Hepatocyte (in vitro differentiated cells): Measurements from ENCODE around the gene SND1. TPM values are rescaled to one million over a fixed set of nuclear protein-coding genes. Genes with fewer than 3 reads are reported as not detected.

Experiments
- DNase-seq: peaks from one replicate; pipeline ENCODE4 v3.0.0-alpha.2; 2016; ENCODE audit warnings: low spot score
- H2AFZ ChIP-seq: fragments of 200-600 bp; sonication (generic); 2 replicates; pipeline ENCODE4 v1.6.0; 2016; ENCODE audit warnings: antibody characterized with exemption, mild to moderate bottlenecking
- H3K27ac ChIP-seq: fragments of 200-600 bp; sonication (generic); 2 replicates; pipeline ENCODE4 v1.5.1; 2016; ENCODE audit warnings: mild to moderate bottlenecking
- H3K27me3 ChIP-seq: fragments of 200-600 bp; sonication (generic); 2 replicates; pipeline ENCODE4 v1.6.1; 2016
- H3K36me3 ChIP-seq: fragments of 200-600 bp; sonication (generic); replicated peaks from 2 replicates; pipeline ENCODE4 v1.5.1; 2016; ENCODE audit warnings: low read depth; ENCODE audit not compliant: insufficient read depth
- H3K4me1 ChIP-seq: fragments of 200-600 bp; sonication (generic); 2 replicates; pipeline ENCODE4 v1.5.1; 2016; ENCODE audit warnings: mild to moderate bottlenecking, moderate library complexity; ENCODE audit not compliant: insufficient read depth
- H3K4me2 ChIP-seq: fragments of 200-600 bp; sonication (generic); 2 replicates; pipeline ENCODE4 v1.6.0; 2016
- H3K4me3 ChIP-seq: fragments of 200-600 bp; sonication (generic); 2 replicates; pipeline ENCODE4 v1.5.1; 2016; ENCODE audit warnings: mild to moderate bottlenecking
- H3K79me2 ChIP-seq: fragments of 200-600 bp; sonication (generic); 2 replicates; pipeline ENCODE4 v1.6.0; 2017; ENCODE audit warnings: mild to moderate bottlenecking
- H3K9me2 ChIP-seq: fragments of 200-600 bp; sonication (generic); replicated peaks from 2 replicates; pipeline ENCODE4 v1.6.0; 2017; ENCODE audit warnings: mild to moderate bottlenecking; ENCODE audit not compliant: insufficient read depth
- H3K9me3 ChIP-seq: fragments of 200-600 bp; sonication (generic); 2 replicates; pipeline ENCODE4 v1.5.1; 2016; ENCODE audit warnings: low read depth, mild to moderate bottlenecking
- H4K20me1 ChIP-seq: fragments of 200-600 bp; sonication (generic); 2 replicates; pipeline ENCODE4 v1.6.0; 2016; ENCODE audit warnings: mild to moderate bottlenecking; ENCODE audit not compliant: insufficient read depth, poor library complexity, severe bottlenecking
- EZH2 ChIP-seq: fragments of 200-600 bp; sonication (generic); IDR thresholded peaks from 2 replicates; pipeline ENCODE4 v1.6.1; 2016; ENCODE audit warnings: antibody characterized with exemption, mild to moderate bottlenecking, borderline replicate concordance
- EZH2phosphoT487 ChIP-seq: fragments of 200-600 bp; sonication (generic); IDR thresholded peaks from one replicate; pipeline ENCODE4 v1.6.1; 2018; ENCODE audit warnings: antibody characterized with exemption, mild to moderate bottlenecking, low read depth, moderate library complexity; ENCODE audit not compliant: unreplicated experiment, severe bottlenecking
- WGBS: methylation state at CpG from one replicate; pipeline ENCODE4 v1.1.6; 2016; ENCODE audit warnings: low lambda C conversion rate; ENCODE audit errors: missing lambda C conversion rate; 5-methylcytosine and 5-hydroxymethylcytosine counted together
- polyA plus RNA-seq: library from polyadenylated mRNA; unstranded; fragments of >200 nt; fragmentation: Nextera tagmentation; extraction: Ambion mirVana; gene quantifications from 2 replicates; pipeline ENCODE4 v1.2.1, GENCODE V29; 2016
- total RNA-seq: library from RNA; depleted of rRNA; stranded (reverse); fragments of >200 nt; gene quantifications from 2 replicates; pipeline ENCODE4 v1.2.3, GENCODE V29; 2014
- TF ChIP-seq, protein P1 (sequence below): fragments of 200-600 bp; sonication (generic); IDR thresholded peaks from 2 replicates; pipeline ENCODE4 v1.5.1; 2016; ENCODE audit warnings: antibody characterized with exemption, mild to moderate bottlenecking; ENCODE audit not compliant: poor library complexity

The SND1 gene
- total and polyA plus RNA-seq, 2 experiments from 2014 or later = 141 to 200 TPM

DNA sequence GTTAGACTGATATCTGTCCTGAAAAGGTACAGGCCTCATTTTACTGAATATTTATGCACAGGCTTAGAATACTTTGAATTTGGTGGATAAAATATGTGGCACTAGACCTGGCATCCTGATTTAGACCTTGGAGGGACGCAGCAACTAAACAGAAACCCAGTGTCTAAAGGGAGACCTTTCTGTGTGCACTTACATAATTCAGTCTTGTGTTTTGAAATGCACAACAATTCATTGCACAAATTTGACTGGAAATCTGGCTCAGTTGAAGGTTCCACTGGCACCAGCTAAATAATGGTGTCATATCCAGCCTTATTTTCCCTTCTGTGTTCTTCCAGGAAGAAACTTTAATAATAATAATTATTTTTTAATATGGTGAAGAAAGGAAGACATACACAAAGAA, 142.1 kb downstream of the SND1 start:
- no peaks in the 10 kb centered on the region for H3K9me3 ChIP-seq
- no peak overlapping the region for H3K4me2 ChIP-seq
- H3K9me2 ChIP-seq = no peaks in the 10 kb centered on the region
- H3K27me3 ChIP-seq = no peaks in the 10 kb centered on the region
- no peak overlapping the region for H3K4me3 ChIP-seq
- TF ChIP-seq EZH2phosphoT487 = no peak
- TF ChIP-seq EZH2 = no peak
- TF ChIP-seq, protein P1, sequence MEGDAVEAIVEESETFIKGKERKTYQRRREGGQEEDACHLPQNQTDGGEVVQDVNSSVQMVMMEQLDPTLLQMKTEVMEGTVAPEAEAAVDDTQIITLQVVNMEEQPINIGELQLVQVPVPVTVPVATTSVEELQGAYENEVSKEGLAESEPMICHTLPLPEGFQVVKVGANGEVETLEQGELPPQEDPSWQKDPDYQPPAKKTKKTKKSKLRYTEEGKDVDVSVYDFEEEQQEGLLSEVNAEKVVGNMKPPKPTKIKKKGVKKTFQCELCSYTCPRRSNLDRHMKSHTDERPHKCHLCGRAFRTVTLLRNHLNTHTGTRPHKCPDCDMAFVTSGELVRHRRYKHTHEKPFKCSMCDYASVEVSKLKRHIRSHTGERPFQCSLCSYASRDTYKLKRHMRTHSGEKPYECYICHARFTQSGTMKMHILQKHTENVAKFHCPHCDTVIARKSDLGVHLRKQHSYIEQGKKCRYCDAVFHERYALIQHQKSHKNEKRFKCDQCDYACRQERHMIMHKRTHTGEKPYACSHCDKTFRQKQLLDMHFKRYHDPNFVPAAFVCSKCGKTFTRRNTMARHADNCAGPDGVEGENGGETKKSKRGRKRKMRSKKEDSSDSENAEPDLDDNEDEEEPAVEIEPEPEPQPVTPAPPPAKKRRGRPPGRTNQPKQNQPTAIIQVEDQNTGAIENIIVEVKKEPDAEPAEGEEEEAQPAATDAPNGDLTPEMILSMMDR = no peak
- H3K27ac ChIP-seq = no peak overlapping the region
- DNase-seq = no peak
- no peaks in the 10 kb centered on the region for H3K4me1 ChIP-seq
- WGBS = 100% methylated on average over 1 of the region's 1 CpG
- peaks cover 89% of the 10 kb centered on the region for H3K79me2 ChIP-seq
- no peaks in the 10 kb centered on the region for H3K36me3 ChIP-seq
- peaks cover 27% of the 10 kb centered on the region for H4K20me1 ChIP-seq
- no peak overlapping the region for H2AFZ ChIP-seq

DNA sequence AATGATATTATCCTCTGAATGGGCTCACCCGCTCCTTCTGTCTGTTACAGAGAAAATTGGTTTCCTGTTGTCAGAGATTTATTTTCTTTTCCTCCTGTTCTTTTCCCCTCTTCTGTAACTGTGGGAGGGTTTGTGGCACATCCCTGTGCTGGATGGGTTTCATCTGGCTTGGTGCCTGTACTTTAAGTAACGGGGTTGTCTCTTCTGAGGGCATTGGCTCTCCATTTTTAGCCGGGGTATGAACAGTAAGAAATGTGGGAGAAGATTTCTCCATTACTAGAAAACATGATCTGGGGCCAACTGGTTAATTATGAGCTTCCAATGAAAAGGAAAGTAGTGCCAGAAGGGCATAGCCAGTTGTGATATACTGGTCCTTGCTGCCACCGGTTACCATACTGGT, 142.6 kb downstream of the SND1 start:
- no peaks in the 10 kb centered on the region for H3K9me2 ChIP-seq
- peaks cover 89% of the 10 kb centered on the region for H3K79me2 ChIP-seq
- no peaks in the 10 kb centered on the region for H3K36me3 ChIP-seq
- H4K20me1 ChIP-seq = peaks cover 28% of the 10 kb centered on the region
- no peak overlapping the region for H2AFZ ChIP-seq
- H3K4me1 ChIP-seq = no peaks in the 10 kb centered on the region
- TF ChIP-seq, protein P1 = no peak
- TF ChIP-seq EZH2phosphoT487 = no peak
- no peak for TF ChIP-seq EZH2
- no peak overlapping the region for H3K27ac ChIP-seq
- H3K4me3 ChIP-seq = no peak overlapping the region
- DNase-seq = no peak
- 93% methylated on average over 4 of the region's 4 CpGs for WGBS
- no peak overlapping the region for H3K4me2 ChIP-seq
- no peaks in the 10 kb centered on the region for H3K9me3 ChIP-seq
- H3K27me3 ChIP-seq = no peaks in the 10 kb centered on the region

DNA sequence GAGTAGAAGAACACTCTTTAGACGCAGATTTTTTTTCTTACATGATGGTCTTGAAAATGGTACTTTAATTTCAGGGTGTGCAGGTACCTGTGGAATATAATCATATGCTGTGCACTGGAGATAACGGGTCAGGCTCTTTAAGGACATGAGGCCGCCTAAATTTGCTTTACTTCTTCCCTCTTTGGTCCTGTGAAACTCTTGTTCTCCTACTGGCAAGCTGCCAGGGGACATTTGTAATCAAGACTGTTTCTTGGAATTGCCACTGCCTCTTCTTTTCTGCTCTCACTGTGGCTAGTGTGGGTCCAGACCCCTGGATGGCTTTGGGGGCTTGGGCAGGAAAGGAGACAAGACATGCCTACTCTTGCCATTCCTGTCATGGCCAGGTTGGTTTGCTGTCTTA, 146.0 kb downstream of the SND1 start:
- H3K4me2 ChIP-seq = no peak overlapping the region
- no peaks in the 10 kb centered on the region for H3K36me3 ChIP-seq
- H3K9me2 ChIP-seq = no peaks in the 10 kb centered on the region
- H4K20me1 ChIP-seq = peaks cover 37% of the 10 kb centered on the region
- H3K27me3 ChIP-seq = no peaks in the 10 kb centered on the region
- no peak for TF ChIP-seq EZH2
- TF ChIP-seq EZH2phosphoT487 = no peak
- TF ChIP-seq, protein P1 = no peak
- DNase-seq = no peak
- H2AFZ ChIP-seq = no peak overlapping the region
- H3K4me1 ChIP-seq = no peaks in the 10 kb centered on the region
- peaks cover 86% of the 10 kb centered on the region for H3K79me2 ChIP-seq
- no peak overlapping the region for H3K27ac ChIP-seq
- no peaks in the 10 kb centered on the region for H3K9me3 ChIP-seq
- WGBS = 89% methylated on average over 3 of the region's 3 CpGs
- no peak overlapping the region for H3K4me3 ChIP-seq
